GM12874 (cell line): ENCODE results near the gene NOX3.

Source experiments
- CTCF ChIP-seq: IDR thresholded peaks from 2 replicates; pipeline ENCODE4 v1.5.1; 2011; ENCODE audit warnings: low read depth, mild to moderate bottlenecking, control low read depth, low read length, moderate library complexity; ENCODE audit not compliant: insufficient read depth

NOX3 gene

GRCh38 chr6:155447949-155448348, 7.7 kb downstream of the NOX3 start:
- TF ChIP-seq CTCF = no peak

GRCh38 chr6:155444952-155445903, 10.4 kb downstream of the NOX3 start:
- TF ChIP-seq CTCF = no peak

- TF ChIP-seq CTCF = no peak
These were observed 11.3 kb downstream of the NOX3 start for GRCh38 chr6:155444120-155444917.

- TF ChIP-seq CTCF = no peak
These were observed 12.5 kb downstream of the NOX3 start for GRCh38 chr6:155443168-155443567.

GRCh38 chr6:155442562-155442961, 13.1 kb downstream of the NOX3 start:
- no peak for TF ChIP-seq CTCF

GRCh38 chr6:155441112-155441465, 14.6 kb downstream of the NOX3 start:
- TF ChIP-seq CTCF = no peak

- TF ChIP-seq CTCF = no peak
These were observed 15.1 kb downstream of the NOX3 start for GRCh38 chr6:155440398-155441111.
